ENCODE results near the gene PUDP.
"Not testable (repeated sequence)": the region's sequence is repeated elsewhere in the genome, so short reads cannot be mapped to it uniquely, and the experiment has no call there.

The PUDP gene

DNA sequence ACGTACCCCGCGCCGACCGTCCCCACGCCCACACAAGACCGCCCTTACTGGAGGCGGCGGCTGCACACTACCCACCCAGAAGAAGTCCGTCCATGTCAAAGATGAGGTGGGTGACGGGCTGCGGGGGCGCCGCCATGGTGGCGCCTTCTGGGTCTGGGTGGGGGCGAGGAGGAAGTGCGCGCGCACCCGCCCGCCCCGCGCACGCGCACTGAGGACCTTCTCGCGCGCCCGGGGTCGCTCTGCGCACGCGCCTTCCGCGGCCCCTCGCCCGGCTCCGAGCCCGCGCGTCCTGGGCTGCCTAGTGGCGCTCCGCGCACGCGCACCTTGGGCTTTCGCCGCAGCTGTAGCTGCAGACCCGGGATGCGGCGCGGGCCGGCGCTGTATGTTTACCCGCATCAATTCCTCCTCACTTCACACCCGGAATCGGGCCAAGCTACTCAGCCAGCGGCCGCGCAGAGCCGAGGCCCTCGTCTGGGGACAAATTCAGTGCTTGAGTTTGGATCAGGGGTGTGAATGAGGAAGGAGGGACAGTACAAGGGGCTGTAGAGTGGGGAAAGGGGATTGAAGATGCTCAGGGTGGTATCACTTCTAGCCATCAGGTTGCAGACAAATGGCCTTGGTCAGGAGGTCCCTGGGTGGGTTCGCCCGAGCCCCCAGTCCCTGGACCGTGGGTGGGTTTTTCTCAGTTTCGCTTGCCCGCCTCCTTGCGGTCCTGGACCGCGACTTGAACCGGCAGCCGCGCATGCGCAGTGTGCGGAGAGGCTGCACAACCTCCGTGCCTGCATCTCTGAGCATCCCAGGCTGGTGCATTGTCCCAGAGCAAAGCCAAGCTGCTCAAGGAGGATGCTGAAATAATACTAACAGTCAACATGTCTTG, at the start of gene PUDP:
TSS of gene PUDP (minus strand) at position 176 of the 877 bp plus-strand sequence. CDS start at position 136, 40 bp downstream.
- H3K9me3 ChIP-seq (ENCODE audit: control insufficient read depth, insufficient read depth, low read length): no peaks in the 10 kb centered on the region
- H3K9ac ChIP-seq (ENCODE audit: low read depth, low read length): peak within 1 kb of the TSS; percentile 86
- no peaks in the 10 kb centered on the region for H3K4me1 ChIP-seq (ENCODE audit: insufficient read depth, low read length)
- H3K36me3 ChIP-seq (ENCODE audit: insufficient read depth, low read length): no peaks in the 10 kb centered on the region

GRCh38 chrX:7194606-7195005, 46.7 kb upstream of the PUDP start:
- no peak overlapping the region for H3K9ac ChIP-seq (ENCODE audit: low read depth, low read length)

DNA sequence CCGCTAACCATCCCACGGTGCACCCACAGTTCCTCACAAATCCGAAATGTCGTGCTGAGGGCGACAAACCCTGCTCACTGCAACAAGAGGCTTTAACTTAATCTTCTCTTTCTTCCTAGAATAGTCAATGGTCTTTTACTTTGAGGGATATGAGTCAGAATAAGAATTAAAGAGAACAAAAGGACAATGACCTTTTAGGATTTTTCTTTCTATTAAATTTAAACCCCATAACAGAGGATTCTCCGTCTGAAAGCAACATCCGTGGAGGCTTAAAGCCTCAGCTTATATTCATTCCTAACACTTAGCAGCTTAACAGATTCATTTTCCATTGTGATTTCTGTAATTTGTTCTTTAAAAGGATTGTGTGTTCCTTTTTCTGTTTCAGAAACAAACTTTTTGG, 44.9 kb upstream of the PUDP start:
- Histone ChIP-seq H3K9me3 (ENCODE audit: control insufficient read depth, insufficient read depth, low read length) (no peaks in the 10 kb centered on the region), H3K36me3 (ENCODE audit: insufficient read depth, low read length) (no peaks in the 10 kb centered on the region), H3K9ac (ENCODE audit: low read depth, low read length) (no peak overlapping the region), H3K4me1 (ENCODE audit: insufficient read depth, low read length) (peaks cover 6% of the 10 kb centered on the region; the same call in 1 of the 2 replicates)

More at GRCh38 chrX:7194606-7195005, 46.7 kb upstream of the PUDP start:
- Histone ChIP-seq H3K36me3 (ENCODE audit: insufficient read depth, low read length) (no peaks in the 10 kb centered on the region), H3K9me3 (ENCODE audit: control insufficient read depth, insufficient read depth, low read length) (no peaks in the 10 kb centered on the region), H3K4me1 (ENCODE audit: insufficient read depth, low read length) (peaks cover 6% of the 10 kb centered on the region; the same call in 1 of the 2 replicates)

DNA sequence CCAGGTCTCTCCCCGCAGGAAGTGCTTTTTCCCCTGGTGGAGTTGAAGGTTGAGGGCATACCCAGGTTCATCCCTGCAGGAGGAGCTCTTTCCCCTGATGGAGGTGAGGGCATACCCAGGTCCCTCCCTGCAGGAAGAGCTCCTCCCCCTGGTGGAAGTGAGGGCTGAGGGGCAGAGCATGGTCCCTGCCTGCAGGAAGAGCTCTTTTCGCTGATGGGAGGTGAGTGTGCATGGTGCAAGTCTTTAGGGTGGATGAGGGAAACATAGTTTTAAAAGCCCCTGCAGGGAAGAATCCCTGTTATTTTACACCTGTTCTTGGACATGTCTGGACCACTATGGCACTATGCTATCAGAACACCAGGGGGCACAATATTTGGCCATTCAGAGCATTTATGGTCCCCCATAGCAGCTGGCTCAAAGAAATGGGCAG, 43.7 kb upstream of the PUDP start:
- no peaks in the 10 kb centered on the region for H3K9me3 ChIP-seq (ENCODE audit: control insufficient read depth, insufficient read depth, low read length)
- peaks cover 6% of the 10 kb centered on the region; the same call in 1 of the 2 replicates for H3K4me1 ChIP-seq (ENCODE audit: insufficient read depth, low read length)
- no peaks in the 10 kb centered on the region for H3K36me3 ChIP-seq (ENCODE audit: insufficient read depth, low read length)
- H3K9ac ChIP-seq (ENCODE audit: low read depth, low read length): no peak overlapping the region

GRCh38 chrX:7190157-7190556, 42.2 kb upstream of the PUDP start:
- H3K36me3 ChIP-seq (ENCODE audit: insufficient read depth, low read length): no peaks in the 10 kb centered on the region
- no peaks in the 10 kb centered on the region for H3K9me3 ChIP-seq (ENCODE audit: control insufficient read depth, insufficient read depth, low read length)
- H3K9ac ChIP-seq (ENCODE audit: low read depth, low read length): no peak overlapping the region
- H3K4me1 ChIP-seq (ENCODE audit: insufficient read depth, low read length): no peaks in the 10 kb centered on the region

DNA sequence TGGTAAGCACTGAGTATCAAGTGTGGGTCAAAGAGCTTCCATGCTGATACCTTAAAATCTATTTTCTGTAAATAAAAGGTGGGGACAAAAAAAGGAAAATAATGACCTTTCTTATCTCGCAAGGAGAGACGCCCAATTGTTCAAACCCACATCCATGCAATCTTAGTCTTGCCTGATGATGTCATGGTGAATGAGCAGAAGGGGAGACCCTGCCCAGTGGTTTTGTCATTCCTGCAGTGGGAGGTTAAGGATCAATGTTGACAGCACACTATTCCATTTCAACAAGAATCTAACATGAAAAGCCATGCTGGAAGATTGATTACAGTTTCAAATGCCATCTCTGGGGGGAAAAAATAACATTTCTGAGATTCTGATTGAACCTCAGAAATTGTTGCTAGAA, 40.7 kb upstream of the PUDP start:
- no peaks in the 10 kb centered on the region for H3K36me3 ChIP-seq (ENCODE audit: insufficient read depth, low read length)
- no peak overlapping the region for H3K9ac ChIP-seq (ENCODE audit: low read depth, low read length)
- no peaks in the 10 kb centered on the region for H3K4me1 ChIP-seq (ENCODE audit: insufficient read depth, low read length)
- H3K9me3 ChIP-seq (ENCODE audit: control insufficient read depth, insufficient read depth, low read length): no peaks in the 10 kb centered on the region

- H3K4me1 ChIP-seq (ENCODE audit: insufficient read depth, low read length): no peaks in the 10 kb centered on the region
- no peak overlapping the region for H3K9ac ChIP-seq (ENCODE audit: low read depth, low read length)
- no peaks in the 10 kb centered on the region for H3K9me3 ChIP-seq (ENCODE audit: control insufficient read depth, insufficient read depth, low read length)
- H3K36me3 ChIP-seq (ENCODE audit: insufficient read depth, low read length): no peaks in the 10 kb centered on the region
These were observed 36.9 kb upstream of the PUDP start for GRCh38 chrX:7184816-7185215.

DNA sequence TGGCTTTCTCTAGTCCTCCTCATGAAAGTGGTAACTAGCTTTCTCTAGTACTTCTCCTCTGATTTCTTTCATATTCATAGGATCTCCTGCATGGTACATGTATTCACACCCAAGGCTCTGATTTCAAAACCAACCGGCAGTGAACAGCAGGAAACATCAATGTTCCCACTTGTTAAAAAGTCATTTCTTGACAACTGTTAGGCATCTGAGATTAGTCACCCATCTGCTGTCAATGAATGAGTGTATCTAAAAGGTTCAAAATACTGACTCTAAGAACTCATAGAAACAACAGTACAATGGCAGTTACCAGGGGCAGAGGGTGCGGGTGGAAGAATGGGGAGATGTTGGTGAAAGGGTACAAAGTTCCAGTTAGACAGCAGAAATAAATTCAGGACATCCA, 31.5 kb upstream of the PUDP start:
- Histone ChIP-seq H3K9me3 (ENCODE audit: control insufficient read depth, insufficient read depth, low read length) (no peaks in the 10 kb centered on the region), H3K9ac (ENCODE audit: low read depth, low read length) (no peak overlapping the region), H3K4me1 (ENCODE audit: insufficient read depth, low read length) (no peaks in the 10 kb centered on the region), H3K36me3 (ENCODE audit: insufficient read depth, low read length) (no peaks in the 10 kb centered on the region)

- H3K36me3 ChIP-seq (ENCODE audit: insufficient read depth, low read length); H3K9me3 ChIP-seq (ENCODE audit: control insufficient read depth, insufficient read depth, low read length); H3K4me1 ChIP-seq (ENCODE audit: insufficient read depth, low read length); H3K9ac ChIP-seq (ENCODE audit: low read depth, low read length): not testable (repeated sequence)
These were observed 30.9 kb upstream of the PUDP start for GRCh38 chrX:7178859-7179258.

DNA sequence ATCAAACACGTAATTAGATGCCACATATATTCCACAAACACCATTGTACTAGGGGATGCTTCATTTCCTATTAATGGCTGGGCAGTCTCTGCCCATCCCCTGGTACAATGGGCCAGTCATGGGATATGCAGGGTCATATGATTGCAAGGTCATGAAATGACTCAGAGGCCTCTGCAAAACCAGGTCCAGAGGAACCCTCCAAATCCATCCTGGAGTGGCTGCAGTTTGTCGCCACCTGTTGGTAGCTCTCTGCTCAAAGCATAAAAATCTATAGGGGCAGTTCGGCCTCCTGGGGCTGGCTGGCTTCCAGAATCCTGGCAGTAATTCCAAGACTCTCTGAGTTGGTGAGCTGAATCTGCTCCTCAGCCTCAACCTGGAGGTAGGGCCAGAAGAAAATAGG, 22.9 kb upstream of the PUDP start:
- Histone ChIP-seq H3K4me1 (ENCODE audit: insufficient read depth, low read length) (no peaks in the 10 kb centered on the region), H3K36me3 (ENCODE audit: insufficient read depth, low read length) (no peaks in the 10 kb centered on the region), H3K9me3 (ENCODE audit: control insufficient read depth, insufficient read depth, low read length) (peaks cover 3% of the 10 kb centered on the region; the same call in 1 of the 2 replicates), H3K9ac (ENCODE audit: low read depth, low read length) (no peak overlapping the region)

GRCh38 chrX:7169627-7170026, 21.7 kb upstream of the PUDP start:
- H3K9ac ChIP-seq (ENCODE audit: low read depth, low read length): no peak overlapping the region
- H3K4me1 ChIP-seq (ENCODE audit: insufficient read depth, low read length): no peaks in the 10 kb centered on the region
- no peaks in the 10 kb centered on the region for H3K36me3 ChIP-seq (ENCODE audit: insufficient read depth, low read length)
- H3K9me3 ChIP-seq (ENCODE audit: control insufficient read depth, insufficient read depth, low read length): peaks cover 3% of the 10 kb centered on the region; the same call in 1 of the 2 replicates

DNA sequence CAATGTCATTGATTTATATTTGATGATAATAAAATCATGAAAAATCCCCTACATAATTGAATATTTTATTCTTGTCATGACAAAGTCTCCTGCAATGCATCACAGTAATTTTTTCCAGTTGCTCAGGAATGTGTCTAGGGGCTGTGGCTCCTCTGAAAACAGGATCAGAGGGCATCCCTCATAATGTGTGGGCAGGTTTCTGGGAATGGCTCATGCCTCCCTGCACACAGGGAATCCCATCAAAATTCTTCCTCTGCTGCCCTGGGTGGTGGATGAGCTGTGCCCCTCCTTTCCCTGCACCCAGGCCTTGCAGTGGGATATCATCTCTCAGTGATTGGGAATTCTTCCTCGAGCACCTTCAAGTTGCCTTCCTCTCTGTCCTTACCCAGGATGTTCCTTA, 20.4 kb upstream of the PUDP start:
- no peak overlapping the region for H3K9ac ChIP-seq (ENCODE audit: low read depth, low read length)
- no peaks in the 10 kb centered on the region for H3K4me1 ChIP-seq (ENCODE audit: insufficient read depth, low read length)
- H3K36me3 ChIP-seq (ENCODE audit: insufficient read depth, low read length): no peaks in the 10 kb centered on the region
- H3K9me3 ChIP-seq (ENCODE audit: control insufficient read depth, insufficient read depth, low read length): peaks cover 3% of the 10 kb centered on the region; the same call in 1 of the 2 replicates

DNA sequence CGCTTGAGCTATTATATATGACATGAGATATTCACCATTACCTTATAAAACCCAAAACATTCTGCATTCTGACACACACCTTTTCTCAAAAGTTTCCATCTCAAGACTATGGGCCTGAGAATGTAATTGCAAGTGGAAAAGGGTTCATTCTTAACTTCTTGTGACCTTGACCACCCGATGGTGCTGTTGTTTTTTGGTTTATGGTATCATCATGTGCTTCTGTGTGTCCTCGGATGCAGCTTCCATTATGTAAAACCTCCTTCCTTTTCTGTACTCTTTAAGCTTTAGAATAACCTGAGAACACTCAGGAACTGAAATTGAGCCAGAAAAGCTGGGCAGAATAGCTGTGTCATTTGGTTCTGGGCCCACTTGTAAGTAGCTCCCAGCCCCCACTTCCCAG, 16.2 kb upstream of the PUDP start:
- Histone ChIP-seq H3K4me1 (ENCODE audit: insufficient read depth, low read length) (peaks cover 10% of the 10 kb centered on the region; the same call in 1 of the 2 replicates), H3K36me3 (ENCODE audit: insufficient read depth, low read length) (no peaks in the 10 kb centered on the region), H3K9me3 (ENCODE audit: control insufficient read depth, insufficient read depth, low read length) (peaks cover 3% of the 10 kb centered on the region; the same call in 1 of the 2 replicates), H3K9ac (ENCODE audit: low read depth, low read length) (no peak overlapping the region)

DNA sequence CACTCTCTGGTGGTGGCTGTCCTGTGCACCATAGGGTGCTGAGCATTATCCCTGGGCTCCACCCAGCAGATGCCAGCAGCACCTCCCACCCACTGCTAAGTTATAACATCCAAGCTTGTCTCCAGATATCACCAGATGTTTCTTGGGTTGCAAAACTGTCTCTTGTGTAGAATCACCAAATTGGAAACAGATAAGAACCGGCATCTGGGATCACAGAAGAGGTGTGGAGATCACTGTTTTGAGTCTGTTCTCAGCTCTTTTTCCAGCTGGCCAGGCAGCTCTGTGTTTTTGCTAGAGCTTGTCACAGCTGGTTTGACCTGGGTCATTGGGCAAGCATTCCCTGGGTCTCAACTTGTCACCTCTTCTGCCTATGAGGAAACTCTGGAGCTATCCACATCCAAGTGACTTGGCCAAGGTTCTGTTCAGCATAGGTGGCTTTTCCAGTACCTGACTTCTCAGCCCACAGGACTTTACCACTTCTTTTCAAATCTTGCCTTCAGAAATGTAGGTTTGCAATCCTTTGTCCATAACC, 15.3 kb upstream of the PUDP start:
- H3K36me3 ChIP-seq (ENCODE audit: insufficient read depth, low read length): no peaks in the 10 kb centered on the region
- H3K9ac ChIP-seq (ENCODE audit: low read depth, low read length): no peak overlapping the region
- H3K9me3 ChIP-seq (ENCODE audit: control insufficient read depth, insufficient read depth, low read length): peaks cover 3% of the 10 kb centered on the region; the same call in 1 of the 2 replicates
- H3K4me1 ChIP-seq (ENCODE audit: insufficient read depth, low read length): peaks cover 13% of the 10 kb centered on the region; the same call in 1 of the 2 replicates
